Prostate gland (tissue), 2 donors: ENCODE measurements around the gene IDH3G.

Experiments used
- POLR2AphosphoS5 ChIP-seq: sonication (generic); formaldehyde crosslinking; IDR thresholded peaks from one replicate; pipeline ENCODE4 v1.6.1; 2017; ENCODE audit warnings: antibody characterized with exemption
- TF ChIP-seq, protein P1 (sequence below), 4 experiments: fragments of 200-600 bp in 2 of 4; fragments of 450-650 bp in 2 of 4; sonication (generic) in 2 of 4; IDR thresholded peaks; 1 replicate in 3 of 4; 2 replicates in 1 of 4; pipeline ENCODE4 v1.5.1; 2016 to 2019; ENCODE audit warnings: antibody characterized with exemption in 4 of 4, mild to moderate bottlenecking in 2 of 4, moderate library complexity in 2 of 4

GRCh38 chrX:153768311-153769157 lies 25.6 kb downstream of the IDH3G start:
- TF ChIP-seq, protein P1, sequence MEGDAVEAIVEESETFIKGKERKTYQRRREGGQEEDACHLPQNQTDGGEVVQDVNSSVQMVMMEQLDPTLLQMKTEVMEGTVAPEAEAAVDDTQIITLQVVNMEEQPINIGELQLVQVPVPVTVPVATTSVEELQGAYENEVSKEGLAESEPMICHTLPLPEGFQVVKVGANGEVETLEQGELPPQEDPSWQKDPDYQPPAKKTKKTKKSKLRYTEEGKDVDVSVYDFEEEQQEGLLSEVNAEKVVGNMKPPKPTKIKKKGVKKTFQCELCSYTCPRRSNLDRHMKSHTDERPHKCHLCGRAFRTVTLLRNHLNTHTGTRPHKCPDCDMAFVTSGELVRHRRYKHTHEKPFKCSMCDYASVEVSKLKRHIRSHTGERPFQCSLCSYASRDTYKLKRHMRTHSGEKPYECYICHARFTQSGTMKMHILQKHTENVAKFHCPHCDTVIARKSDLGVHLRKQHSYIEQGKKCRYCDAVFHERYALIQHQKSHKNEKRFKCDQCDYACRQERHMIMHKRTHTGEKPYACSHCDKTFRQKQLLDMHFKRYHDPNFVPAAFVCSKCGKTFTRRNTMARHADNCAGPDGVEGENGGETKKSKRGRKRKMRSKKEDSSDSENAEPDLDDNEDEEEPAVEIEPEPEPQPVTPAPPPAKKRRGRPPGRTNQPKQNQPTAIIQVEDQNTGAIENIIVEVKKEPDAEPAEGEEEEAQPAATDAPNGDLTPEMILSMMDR (IDR thresholded peaks at IDR 0.05) = no peak
- TF ChIP-seq POLR2AphosphoS5 = no peak
